Stimulated activated CD8-positive, alpha-beta memory T cell treated with anti-CD3 and anti-CD28 coated beads, Interleukin-4, amount 100 ng/mL, for 4 hours (primary cell): ENCODE results near the gene BEST4.
"Not testable (repeated sequence)": the region's sequence is repeated elsewhere in the genome, so short reads cannot be mapped to it uniquely, and the experiment has no call there.

Experiments used
- DNase-seq, 2 donors: peaks; one replicate each; pipeline ENCODE4 v3.0.0-alpha.2; 2020; ENCODE audit warnings: low read depth in 2 of 2, low spot score in 1 of 2

BEST4 gene

DNA sequence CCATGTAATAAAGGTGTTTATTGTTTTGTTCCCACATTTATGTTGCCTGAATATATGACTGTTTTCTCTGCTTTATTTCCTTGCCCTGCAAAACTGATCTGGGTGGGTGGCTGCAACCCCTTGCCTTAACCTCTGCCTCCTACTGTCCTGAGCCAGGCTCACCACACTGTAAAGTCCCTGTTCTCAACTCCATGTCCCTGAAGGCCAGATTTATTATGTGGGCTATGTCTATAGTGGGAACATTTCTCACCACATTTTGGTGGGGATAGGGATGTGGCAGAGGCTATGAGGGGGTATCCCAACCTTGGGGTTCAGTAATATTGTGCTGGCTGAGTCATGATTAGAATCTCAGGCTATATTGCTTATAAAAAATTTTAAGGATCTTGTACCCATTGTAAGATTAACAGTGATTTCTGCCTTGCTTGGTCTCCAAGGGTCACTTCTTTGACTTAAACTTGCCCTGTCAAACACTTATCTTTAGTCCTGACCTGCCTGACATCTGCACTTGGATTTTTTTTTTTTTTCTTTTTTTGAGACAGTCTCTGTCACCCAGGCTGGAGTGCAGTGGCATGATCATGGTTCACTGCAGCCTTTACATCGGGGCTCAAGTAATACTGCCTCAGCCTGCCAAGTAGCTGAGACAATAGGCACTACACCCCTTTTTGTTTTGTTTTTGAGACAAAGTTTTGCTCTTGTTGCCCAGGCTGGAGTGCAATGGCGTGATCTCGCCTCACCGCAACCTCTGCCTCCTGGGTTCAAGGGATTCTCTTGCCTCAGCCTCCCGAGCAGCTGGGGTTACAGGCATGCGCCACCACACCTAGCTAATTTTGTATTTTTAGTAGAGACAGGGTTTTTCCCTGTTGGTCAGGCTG is 9.0 kb downstream of the BEST4 start:
- DNase-seq: no peak

DNA sequence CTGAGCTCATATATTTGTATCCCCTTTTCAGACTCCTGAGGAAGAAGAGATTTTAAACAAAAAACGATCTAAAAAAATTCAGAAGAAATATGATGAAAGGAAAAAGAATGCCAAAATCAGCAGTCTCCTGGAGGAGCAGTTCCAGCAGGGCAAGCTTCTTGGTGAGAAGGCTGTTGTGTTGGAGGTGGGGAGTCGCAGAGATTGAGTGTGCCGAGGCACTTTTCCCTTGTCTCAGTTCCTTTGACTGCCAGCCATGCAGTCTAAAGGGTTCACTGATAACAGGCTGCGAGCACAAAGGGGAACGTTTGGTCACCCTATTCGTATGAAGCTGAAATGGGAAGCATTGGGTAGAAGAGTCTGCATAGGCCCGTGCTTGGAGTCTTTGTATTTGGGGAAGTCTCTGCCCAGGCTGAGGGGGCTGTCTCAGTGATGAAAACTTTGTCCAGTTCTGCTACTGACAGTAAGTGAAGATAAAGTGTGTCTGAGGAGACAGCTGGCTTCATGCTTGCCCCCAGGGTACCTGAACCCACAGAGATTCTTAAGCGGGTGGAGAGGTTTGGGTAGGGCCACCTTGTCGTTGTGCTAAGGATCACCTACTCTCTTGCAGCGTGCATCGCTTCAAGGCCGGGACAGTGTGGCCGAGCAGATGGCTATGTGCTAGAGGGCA is 9.9 kb downstream of the BEST4 start:
- DNase-seq: no peak

DNA sequence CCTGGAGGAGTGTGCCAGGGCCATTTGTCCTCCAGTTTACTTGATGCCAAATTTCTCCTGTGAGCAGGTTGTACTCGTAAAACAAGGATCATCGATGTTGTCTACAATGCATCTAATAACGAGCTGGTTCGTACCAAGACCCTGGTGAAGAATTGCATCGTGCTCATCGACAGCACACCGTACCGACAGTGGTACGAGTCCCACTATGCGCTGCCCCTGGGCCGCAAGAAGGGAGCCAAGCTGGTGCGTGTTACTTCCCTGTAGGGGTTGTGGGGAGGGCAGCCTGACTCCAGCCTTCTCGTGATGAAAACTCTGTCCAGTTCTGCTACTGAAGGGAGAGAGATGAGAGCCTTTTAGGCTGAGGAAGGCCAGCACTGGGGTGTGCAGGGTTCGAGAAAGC is 10.4 kb downstream of the BEST4 start:
- DNase-seq: no peak

DNA sequence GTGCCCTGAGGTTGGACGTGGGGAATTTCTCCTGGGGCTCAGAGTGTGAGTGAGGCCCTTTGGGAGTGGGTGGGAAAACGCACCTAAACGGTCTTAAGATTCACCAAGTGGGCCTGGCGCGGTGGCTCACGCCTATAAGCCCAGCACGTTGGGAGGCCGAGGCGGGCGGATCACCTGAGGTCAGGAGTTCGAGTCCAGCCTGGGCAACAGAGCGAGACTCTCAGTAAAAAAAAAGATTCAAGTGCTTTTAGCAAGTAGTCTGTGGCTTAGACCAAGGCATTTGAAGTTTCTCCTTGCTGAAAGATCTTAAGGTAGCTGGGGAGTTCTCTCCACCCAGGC is 11.3 kb downstream of the BEST4 start:
- no peak for DNase-seq

DNA sequence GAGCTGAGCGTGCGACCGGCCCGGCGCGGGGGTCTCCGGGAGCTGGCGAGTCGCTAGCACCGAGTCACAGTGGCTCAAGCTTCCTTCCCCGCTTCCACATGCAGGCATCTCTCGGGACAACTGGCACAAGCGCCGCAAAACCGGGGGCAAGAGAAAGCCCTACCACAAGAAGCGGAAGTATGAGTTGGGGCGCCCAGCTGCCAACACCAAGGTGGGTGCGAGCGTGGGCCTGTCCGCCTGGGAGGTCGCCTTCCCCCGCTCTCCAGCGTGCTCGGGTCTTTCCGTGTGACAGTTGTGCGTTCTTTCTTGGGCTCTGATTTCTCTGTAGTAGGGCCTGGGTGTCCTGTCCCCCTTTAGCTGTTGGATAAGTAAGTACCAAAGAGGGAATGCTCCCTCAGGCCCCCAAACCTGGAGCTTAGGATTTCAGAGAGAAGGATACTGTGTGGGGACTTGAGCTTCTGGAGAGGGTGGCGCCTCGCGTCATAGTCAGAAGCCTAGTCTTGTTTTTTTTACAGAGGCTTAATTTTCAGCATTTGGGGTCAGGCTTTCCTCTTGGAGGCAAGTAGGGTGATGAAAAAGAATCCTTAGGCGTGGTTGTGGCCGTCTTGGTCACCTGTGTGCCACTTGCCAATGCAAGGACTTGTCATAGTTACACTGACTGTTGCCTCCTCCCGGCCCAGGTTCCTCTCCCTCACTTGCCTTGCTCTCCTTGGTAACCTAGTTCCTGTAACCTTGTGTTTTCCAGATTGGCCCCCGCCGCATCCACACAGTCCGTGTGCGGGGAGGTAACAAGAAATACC is 11.8 kb downstream of the BEST4 start:
- peak; percentile 30 to 41 for DNase-seq

DNA sequence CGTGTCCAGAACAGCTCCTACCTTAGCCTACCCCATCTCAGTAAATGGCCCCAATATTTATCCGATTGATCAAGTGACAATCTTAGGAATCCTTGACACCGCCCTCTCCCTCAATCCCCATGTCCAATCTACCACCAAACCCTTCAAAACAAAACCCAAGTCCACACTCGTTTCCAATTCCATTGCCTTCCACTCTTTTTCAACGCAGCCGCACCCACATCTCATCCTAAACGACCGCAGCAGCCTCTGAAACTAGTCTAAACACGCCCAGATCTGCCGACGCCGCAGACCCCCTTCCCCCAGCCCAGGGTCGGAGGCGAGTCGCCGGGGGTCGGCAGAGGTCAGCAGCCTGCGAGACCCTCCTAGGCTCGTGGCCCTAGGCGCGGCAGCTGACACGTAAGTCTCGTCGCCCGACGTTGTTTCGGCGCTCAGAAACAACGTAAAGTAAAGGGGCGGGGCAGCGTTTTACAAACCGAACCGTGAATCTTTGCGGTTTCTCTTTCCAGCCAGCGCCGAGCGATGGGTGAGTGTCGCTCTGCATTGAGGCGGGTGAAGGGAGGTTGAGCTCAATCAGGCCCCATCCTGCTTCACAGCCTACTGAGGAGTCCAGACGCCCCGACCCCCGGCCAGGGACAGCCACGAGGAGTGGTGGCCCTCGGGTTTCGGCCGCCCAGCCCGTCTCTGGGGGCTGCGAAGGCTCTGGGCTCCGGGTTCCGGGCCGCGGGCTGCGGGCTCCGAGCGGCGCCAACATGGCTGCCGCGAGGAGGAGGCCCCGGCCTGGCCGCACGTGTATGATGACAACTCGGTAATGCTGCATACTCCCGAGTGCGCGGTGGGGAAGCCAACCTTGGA is 12.7 kb downstream of the BEST4 start, which contains the start of gene RPS8:
Gene RPS8 (plus strand): TSS at position 463 of the 852 bp plus-strand sequence. CDS start 57 bp downstream, at position 520.
- peak; percentile 83 for DNase-seq

DNA sequence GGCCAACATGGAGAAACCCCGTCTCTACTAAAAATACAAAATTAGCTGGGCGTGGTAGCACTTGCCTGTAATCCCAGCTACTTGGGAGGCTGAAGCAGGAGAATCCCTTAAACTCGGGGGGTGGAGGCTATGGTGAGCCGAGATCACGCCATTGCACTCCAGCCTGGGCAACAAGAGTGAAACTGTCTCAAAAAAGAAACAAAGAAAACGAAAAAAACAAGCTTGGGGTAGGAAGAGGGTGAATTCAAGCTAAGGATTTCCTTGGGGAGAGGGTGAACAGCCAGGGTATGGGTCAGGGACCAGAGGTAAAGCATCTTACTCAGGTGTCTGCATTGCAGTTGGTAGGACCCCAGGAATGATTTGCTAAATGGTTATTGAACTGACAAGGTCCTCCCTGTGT is 21.5 kb downstream of the BEST4 start:
- DNase-seq: not testable (repeated sequence)

DNA sequence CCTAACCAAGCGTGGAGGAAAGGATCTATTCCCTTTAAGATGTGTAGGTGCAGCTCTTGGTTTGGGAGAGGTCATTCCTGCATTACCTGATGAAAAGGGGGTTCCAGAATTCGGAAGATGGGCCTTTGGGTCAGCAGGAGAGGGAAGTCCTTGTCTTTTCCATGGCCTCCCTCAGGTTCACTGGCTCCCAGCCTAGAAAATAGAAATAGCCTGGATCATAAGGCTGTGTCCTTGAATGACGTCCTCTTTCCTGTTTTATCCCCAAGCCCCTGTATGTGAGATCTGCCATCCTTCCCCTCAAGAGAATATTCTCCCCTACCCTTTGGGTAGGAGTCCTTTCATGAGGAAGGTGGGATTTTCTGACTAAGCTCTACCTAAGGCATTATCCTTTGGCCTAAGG is 27.1 kb downstream of the BEST4 start:
- DNase-seq: no peak

DNA sequence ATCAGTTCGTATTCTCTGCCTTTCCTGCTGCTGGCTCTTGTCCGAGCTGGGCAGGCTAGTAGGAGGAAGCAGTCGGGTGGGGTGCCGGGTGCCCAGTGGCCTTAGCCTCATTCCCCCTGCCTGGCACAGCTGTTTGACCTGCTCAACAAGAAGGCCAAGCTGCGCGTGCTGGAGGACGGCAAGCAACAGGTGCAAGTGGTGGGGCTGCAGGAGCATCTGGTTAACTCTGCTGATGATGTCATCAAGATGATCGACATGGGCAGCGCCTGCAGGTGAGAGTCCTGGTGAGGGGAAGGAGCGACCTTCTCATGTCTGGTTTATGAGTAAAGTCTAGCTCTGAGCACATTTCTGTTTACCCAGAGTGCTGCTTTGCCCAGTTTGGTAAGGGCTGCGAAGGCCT is 28.9 kb downstream of the BEST4 start:
- no peak for DNase-seq

DNA sequence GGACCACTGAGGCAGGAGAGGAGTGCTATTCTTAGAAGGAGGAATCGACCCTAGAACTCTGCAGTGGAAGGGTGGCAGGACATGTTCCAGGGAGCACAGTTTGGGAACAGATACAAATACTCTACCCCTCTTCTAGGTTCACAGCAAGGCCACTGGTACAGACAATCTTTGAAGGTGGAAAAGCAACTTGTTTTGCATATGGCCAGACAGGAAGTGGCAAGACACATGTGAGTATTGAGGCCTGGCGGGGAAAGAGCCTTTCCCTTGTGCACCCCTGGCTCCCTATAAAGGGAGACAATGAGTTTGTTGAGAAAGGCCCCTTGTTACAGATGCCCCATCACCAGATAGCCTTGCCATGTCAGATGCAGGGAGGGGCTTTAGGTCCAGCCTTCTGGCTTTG is 30.6 kb downstream of the BEST4 start:
- no peak for DNase-seq

DNA sequence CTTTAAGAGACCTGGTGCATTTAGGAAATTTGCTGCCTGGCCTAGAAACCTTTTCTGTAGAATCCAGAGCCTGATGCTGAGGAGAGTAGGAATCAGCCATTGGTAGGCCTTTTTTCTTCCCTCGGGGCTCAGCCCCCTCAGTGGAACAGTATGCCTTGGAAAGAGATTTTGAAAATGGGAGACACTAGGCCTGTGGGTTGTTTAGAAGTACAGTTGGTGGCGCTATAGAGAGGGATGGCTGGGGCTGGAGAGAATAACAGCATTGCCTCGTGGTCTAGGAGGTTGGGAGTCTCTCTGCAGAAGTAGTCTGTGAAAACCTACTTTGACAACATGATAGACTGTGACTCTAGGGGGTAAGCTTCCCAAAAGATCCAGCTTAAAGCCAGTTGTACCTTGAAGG is 40.1 kb downstream of the BEST4 start:
- no peak for DNase-seq

DNA sequence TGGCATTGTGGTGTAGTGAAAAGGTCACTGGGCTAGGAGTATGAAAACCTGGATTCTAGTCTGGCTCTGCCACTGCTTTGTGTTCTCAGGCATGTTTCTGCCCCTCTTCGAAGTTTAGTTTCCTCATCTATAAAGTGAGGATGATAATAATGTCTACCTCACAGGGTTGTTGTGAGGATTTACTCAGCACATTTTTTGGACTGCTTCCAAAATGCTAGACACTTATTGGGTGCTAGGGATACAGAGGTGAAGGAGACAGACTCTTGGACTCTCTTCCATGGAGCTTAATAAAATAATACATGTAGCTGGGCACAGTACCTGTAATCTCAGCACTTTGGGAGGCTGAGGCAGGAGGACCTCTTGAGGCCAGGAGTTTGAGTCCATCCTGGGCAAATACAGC is 44.8 kb downstream of the BEST4 start:
- no peak for DNase-seq

DNA sequence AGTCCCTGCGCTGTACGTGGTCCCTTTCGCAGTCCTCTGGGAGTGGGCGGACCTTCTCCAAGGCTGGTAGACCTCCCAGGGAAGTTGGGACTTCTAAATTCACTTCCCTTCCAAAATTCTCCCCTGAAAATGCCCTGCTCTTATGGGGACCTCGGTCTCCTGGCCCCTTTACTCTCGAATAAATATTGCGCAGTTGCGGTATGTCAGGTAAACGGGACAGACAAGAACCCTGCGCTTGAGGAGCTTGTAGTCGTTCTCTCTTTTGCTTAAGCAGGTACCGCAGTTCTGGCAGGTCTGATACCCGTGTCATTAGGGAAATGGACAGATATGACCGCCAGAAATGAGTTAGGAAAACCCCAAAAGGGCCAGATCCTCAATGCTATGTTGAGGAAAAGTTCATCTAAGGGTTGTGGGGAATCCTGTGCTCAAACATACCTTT is 47.8 kb downstream of the BEST4 start:
- no peak for DNase-seq

DNA sequence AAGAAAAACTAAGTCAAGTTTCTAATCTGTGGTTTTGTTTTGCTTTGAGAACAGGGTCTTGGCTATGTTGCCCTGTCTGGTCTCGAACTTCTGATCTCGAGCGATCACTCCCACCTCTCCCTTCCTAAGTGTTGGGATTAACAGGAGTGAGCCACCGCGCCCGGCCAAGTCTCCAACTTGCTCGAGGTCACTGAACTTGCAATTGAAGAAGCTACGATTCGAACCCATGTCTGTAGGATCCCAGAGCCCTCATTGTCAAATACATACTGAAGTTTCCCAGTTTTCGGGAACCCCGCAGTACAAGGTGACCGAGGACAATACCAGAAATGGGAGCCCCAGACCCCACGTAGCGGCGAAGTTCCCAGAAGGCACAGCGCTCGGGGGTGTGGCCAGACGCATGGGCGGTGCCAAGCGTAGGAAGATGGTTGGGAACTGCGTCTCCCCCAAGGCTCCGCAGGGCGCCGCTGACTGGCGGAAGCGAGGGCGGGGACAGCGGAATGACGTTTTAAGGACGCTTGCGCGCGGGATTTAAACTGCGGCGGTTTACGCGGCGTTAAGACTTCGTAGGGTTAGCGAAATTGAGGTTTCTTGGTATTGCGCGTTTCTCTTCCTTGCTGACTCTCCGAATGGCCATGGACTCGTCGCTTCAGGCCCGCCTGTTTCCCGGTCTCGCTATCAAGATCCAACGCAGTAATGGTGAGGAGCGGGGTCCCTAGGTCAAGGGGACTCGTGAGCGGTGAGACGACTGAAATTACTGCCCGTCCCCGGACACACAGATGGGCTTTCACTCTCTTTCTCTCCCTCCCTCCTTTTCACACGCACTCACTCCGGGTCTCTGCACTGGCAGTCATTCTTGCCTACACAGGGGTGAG is 48.4 kb downstream of the BEST4 start, which contains the start of gene KIF2C:
Gene KIF2C (plus strand): TSS at position 531 of the 872 bp plus-strand sequence. CDS start 96 bp downstream, at position 627.
- DNase-seq: peak; percentile 95

DNA sequence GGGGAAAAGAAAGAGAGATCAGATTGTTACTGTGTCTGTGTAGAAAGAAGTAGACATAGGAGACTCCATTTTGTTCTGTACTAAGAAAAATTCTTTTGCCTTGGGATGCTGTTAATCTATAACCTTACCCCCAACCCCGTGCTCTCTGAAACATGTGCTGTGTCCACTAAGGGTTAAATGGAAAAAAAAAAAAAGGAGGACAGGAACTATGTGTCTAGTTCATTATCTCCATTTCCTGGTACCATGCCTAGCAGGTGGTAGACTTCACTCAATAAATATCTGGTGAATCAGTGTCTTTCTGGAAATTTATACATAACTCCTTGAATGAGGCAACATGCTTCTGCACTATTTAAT is 49.0 kb downstream of the BEST4 start:
- not testable (repeated sequence) for DNase-seq

DNA sequence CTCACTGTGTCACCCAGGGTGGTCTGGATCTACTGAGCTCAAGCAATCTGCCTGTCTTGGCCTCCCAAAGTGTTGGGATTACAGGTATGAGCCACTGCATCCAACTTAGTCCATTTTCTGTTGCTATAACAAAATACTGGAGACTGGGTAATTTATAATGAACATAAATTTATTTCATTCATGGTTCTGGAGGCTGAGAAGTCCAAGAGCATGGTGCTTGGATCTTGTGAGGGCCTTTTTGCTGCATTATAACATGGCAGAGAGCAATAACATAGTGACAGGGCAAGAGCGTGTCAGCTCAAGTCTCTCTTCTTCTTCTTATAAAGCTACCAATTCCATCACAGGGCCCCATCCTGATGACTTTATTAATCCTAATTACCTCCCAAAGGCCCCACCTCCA is 52.0 kb downstream of the BEST4 start:
- DNase-seq: no peak

DNA sequence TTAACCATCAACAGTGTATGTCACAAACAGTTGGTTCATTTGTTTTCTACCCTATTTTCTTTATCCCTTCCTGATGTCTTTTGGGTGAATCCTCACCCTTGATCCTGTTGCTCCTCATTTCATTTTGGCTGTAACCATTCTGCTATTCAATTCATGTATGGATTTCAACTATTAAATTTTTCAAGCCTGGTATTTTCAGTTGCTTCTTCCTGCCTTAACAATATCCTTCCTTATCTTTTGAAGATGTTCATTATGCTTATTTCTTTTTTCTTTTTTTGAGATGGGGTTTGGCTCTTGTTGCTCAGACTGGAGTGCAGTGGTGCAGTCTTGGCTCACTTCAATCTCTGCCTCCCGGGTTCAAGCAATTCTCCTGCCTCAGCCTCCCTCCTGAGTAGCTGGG is 54.2 kb downstream of the BEST4 start:
- DNase-seq: no peak
